ENCODE measurements around the gene OR5K4. TPM values are rescaled to one million over a fixed set of nuclear protein-coding genes. Genes with fewer than 3 reads are reported as not detected.

Gene OR5K4
- polyA plus RNA-seq, 1 of the 3 experiments (the other 2 are of a cell fraction): not detected

- DNase-seq: no peak
- H4K20me1 ChIP-seq (ENCODE audit: insufficient read depth): no peaks in the 10 kb centered on the region
- no peak overlapping the region for H3K4me2 ChIP-seq
- H3K36me3 ChIP-seq (replicated peaks in 1 of 2; ENCODE audit: control insufficient read depth in 1 of 2, insufficient read depth in 2 of 2, low read length in 1 of 2): no peaks in the 10 kb centered on the region
- H3K27me3 ChIP-seq (ENCODE audit: insufficient read depth): no peaks in the 10 kb centered on the region; the same call in 1 of the 2 replicates
- no peak overlapping the region for H3K4me3 ChIP-seq (ENCODE audit: low read depth in 2 of 2, low read length in 1 of 2)
- no peaks in the 10 kb centered on the region for H3K9me2 ChIP-seq
- CTCF ChIA-PET: no interaction called here
- H3K27ac ChIP-seq (ENCODE audit: low read depth in 2 of 2, low read length in 1 of 2): no peak overlapping the region
- no peak overlapping the region for H3K9ac ChIP-seq
- no peaks in the 10 kb centered on the region for H3K4me1 ChIP-seq (ENCODE audit: control insufficient read depth in 1 of 2, insufficient read depth in 2 of 2, low read depth in 1 of 2, low read length in 1 of 2)
- H3F3A ChIP-seq (replicated peaks; ENCODE audit: insufficient read depth): no peaks in the 10 kb centered on the region
- no peaks in the 10 kb centered on the region for H3K79me2 ChIP-seq (ENCODE audit: insufficient read depth)
- TF ChIP-seq MAX (IDR thresholded peaks at IDR 0.05; ENCODE audit: low read depth): no peak
- no peak for TF ChIP-seq YY1 (IDR thresholded peaks at IDR 0.05; ENCODE audit: low read depth)
- no peak for TF ChIP-seq CTCF (IDR thresholded peaks at IDR 0.05)
- TF ChIP-seq REST (IDR thresholded peaks at IDR 0.05; ENCODE audit: low read depth, low read length): no peak
- TF ChIP-seq MEF2A (IDR thresholded peaks at IDR 0.05; ENCODE audit: borderline replicate concordance, low read depth): no peak
- no peak for TF ChIP-seq TCF12 (IDR thresholded peaks at IDR 0.05)
- TF ChIP-seq NFIC (IDR thresholded peaks at IDR 0.05; ENCODE audit: borderline replicate concordance): no peak
- TF ChIP-seq JUND (IDR thresholded peaks at IDR 0.05): no peak
- TF ChIP-seq USF2 (IDR thresholded peaks at IDR 0.05; ENCODE audit: borderline replicate concordance, low read depth, low read length): no peak
- TF ChIP-seq IRF3 (IDR thresholded peaks at IDR 0.05; ENCODE audit: low read depth, low read length): no peak
- no peaks in the 10 kb centered on the region for H3K9me3 ChIP-seq
- POLR2A ChIA-PET: no interaction called here
- H2AFZ ChIP-seq (ENCODE audit: low read depth): no peak overlapping the region
These were observed 30.2 kb upstream of the OR5K4 start for GRCh38 chr3:98323425-98323824.

All from SK-N-SH (cell line).